Keratinocyte (primary cell): ENCODE data around the gene CILP. TPM values are rescaled to one million over a fixed set of nuclear protein-coding genes. Genes with fewer than 3 reads are reported as not detected.

Source experiments
- DNase-seq: peaks from one replicate; pipeline ENCODE4 v3.0.0-alpha.2; 2011; ENCODE audit warnings: low read depth, missing footprints, low spot score
- FAIRE-seq: peaks from 2 replicates; lab custom pipeline; 2011; peaks lifted over from hg19 to GRCh38; lab: Jason Lieb, UNC
- H2AFZ ChIP-seq: 2 replicates; pipeline ENCODE4 v1.6.0; 2012; ENCODE audit warnings: low read length, control low read depth, inconsistent platforms; ENCODE audit not compliant: control insufficient read depth
- H3K27ac ChIP-seq: 2 replicates; pipeline ENCODE4 v1.5.1; 2011; ENCODE audit warnings: low read length; ENCODE audit not compliant: control insufficient read depth, insufficient read depth
- H3K27me3 ChIP-seq: 3 replicates; pipeline ENCODE4 v1.6.0; 2011; ENCODE audit warnings: low read length; ENCODE audit not compliant: control insufficient read depth, insufficient read depth; ENCODE audit errors: extremely low read depth
- H3K36me3 ChIP-seq, 2 experiments: 2 replicates in 1 of 2; 3 replicates in 1 of 2; pipeline ENCODE4 v1.5.1; 2011; ENCODE audit warnings: low read length in 2 of 2, mild to moderate bottlenecking in 1 of 2; ENCODE audit not compliant: control insufficient read depth in 2 of 2, insufficient read depth in 2 of 2; ENCODE audit errors: extremely low read depth in 1 of 2
- H3K4me1 ChIP-seq: 3 replicates; pipeline ENCODE4 v1.5.1; 2011; ENCODE audit warnings: low read length; ENCODE audit not compliant: control insufficient read depth, insufficient read depth; ENCODE audit errors: extremely low read depth
- H3K4me2 ChIP-seq: 3 replicates; pipeline ENCODE4 v1.6.0; 2011; ENCODE audit warnings: low read depth, low read length; ENCODE audit not compliant: control insufficient read depth, insufficient read depth; ENCODE audit errors: extremely low read depth
- H3K4me3 ChIP-seq, 3 experiments: fragments of 200-600 bp in 1 of 3; sonication (generic) in 1 of 3; 2 replicates in 2 of 3; 3 replicates in 1 of 3; pipeline ENCODE4 v1.5.1; 2011 to 2016; ENCODE audit warnings: low read length in 3 of 3, mild to moderate bottlenecking in 3 of 3, control low read depth in 2 of 3, inconsistent platforms in 1 of 3, low read depth in 1 of 3, mixed read lengths in 1 of 3, mixed run types in 1 of 3, moderate library complexity in 1 of 3; ENCODE audit not compliant: control insufficient read depth in 2 of 3, insufficient read depth in 2 of 3; ENCODE audit errors: extremely low read depth in 1 of 3
- H3K79me2 ChIP-seq: 2 replicates; pipeline ENCODE4 v1.6.0; 2012; ENCODE audit warnings: low read length; ENCODE audit not compliant: control insufficient read depth, insufficient read depth
- H3K9ac ChIP-seq: 3 replicates; pipeline ENCODE4 v1.6.0; 2011; ENCODE audit warnings: low read length; ENCODE audit not compliant: control insufficient read depth, insufficient read depth; ENCODE audit errors: extremely low read depth
- H3K9me1 ChIP-seq: 3 replicates; pipeline ENCODE4 v1.6.0; 2011; ENCODE audit warnings: low read length; ENCODE audit not compliant: control insufficient read depth, insufficient read depth; ENCODE audit errors: extremely low read depth
- H3K9me3 ChIP-seq: 2 replicates; pipeline ENCODE4 v1.5.1; 2012; ENCODE audit warnings: low read depth, low read length; ENCODE audit not compliant: control insufficient read depth
- H4K20me1 ChIP-seq: 3 replicates; pipeline ENCODE4 v1.6.0; 2011; ENCODE audit warnings: low read length; ENCODE audit not compliant: control insufficient read depth, insufficient read depth; ENCODE audit errors: extremely low read depth
- EZH2 ChIP-seq: IDR thresholded peaks from one replicate; pipeline ENCODE4 v1.6.1; 2012; ENCODE audit warnings: inconsistent platforms, mild to moderate bottlenecking, low read length, moderate library complexity
- dilution Hi-C: fragments of 300-500 bp; cut with MboI; formaldehyde crosslinking; loops from one replicate; pipeline ENCODE4 v1.7.0; 2020; ENCODE audit warnings: low sequenced_read_pairs; ENCODE audit not compliant: extremely low pct_ligation_motif_present
- polyA plus RNA-seq, 5 experiments: library from polyadenylated mRNA; depleted of rRNA in 3 of 5; stranded (reverse) in 3 of 5; stranded (forward) in 1 of 5; unstranded in 1 of 5; fragments of >200 nt; gene quantifications; 1 replicate in 1 of 5; 2 replicates in 3 of 5; 3 replicates in 1 of 5; pipeline versions ENCODE4 v1.2.1 to v1.2.3, GENCODE V29; 2011 to 2012; ENCODE audit warnings: missing spikeins in 2 of 5, low read depth in 1 of 5, low replicate concordance in 1 of 5
- TF ChIP-seq, protein P1 (sequence below), 3 experiments: IDR thresholded peaks in 1 of 3; conservative IDR thresholded peaks in 1 of 3; optimal IDR thresholded peaks in 1 of 3; 2 replicates in 2 of 3; 3 replicates in 1 of 3; pipeline versions ENCODE3 to v1.5.1; 2011; ENCODE audit warnings: low read length in 3 of 3, mild to moderate bottlenecking in 3 of 3, moderate library complexity in 2 of 3, control low read depth in 1 of 3, inconsistent platforms in 1 of 3; ENCODE audit not compliant: insufficient read depth in 2 of 3; ENCODE audit errors: extremely low read depth in 1 of 3

The CILP gene
- polyA plus RNA-seq, 1 donor (not counting 4 experiments of a cell fraction or from before 2014, with no cell fraction given): not detected

DNA sequence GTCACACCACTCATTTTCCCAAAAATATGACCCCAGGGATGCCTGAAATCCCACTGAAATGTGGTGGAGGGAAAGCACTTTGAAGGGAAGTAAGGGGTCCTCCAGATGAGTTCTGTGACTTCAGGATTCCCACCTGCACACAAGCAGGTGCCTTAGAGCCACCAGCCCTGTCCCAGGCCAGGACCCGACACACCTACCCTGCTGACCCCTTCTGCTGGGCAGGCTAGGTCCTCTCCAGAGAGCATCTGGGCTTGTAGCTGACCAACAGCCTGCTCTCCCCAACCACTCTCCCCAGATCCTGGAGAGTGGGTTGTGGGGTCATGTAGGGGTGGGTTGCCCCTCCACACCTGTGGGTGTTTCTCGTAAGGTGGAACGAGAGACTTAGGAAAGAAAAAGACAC lies 14.9 kb upstream of the CILP start:
- Histone ChIP-seq H3K79me2 (no peaks in the 10 kb centered on the region), H3K36me3 (no peaks in the 10 kb centered on the region), H3K9me1 (no peaks in the 10 kb centered on the region), H3K27ac (no peak overlapping the region), H4K20me1 (no peaks in the 10 kb centered on the region), H3K9me3 (no peaks in the 10 kb centered on the region), H3K9ac (no peak overlapping the region), H3K4me1 (peaks cover 4% of the 10 kb centered on the region), H3K27me3 (no peaks in the 10 kb centered on the region), H2AFZ (no peak overlapping the region), H3K4me2 (no peak overlapping the region), H3K4me3 (no peak overlapping the region)
- no peak for TF ChIP-seq EZH2
- TF ChIP-seq, protein P1, sequence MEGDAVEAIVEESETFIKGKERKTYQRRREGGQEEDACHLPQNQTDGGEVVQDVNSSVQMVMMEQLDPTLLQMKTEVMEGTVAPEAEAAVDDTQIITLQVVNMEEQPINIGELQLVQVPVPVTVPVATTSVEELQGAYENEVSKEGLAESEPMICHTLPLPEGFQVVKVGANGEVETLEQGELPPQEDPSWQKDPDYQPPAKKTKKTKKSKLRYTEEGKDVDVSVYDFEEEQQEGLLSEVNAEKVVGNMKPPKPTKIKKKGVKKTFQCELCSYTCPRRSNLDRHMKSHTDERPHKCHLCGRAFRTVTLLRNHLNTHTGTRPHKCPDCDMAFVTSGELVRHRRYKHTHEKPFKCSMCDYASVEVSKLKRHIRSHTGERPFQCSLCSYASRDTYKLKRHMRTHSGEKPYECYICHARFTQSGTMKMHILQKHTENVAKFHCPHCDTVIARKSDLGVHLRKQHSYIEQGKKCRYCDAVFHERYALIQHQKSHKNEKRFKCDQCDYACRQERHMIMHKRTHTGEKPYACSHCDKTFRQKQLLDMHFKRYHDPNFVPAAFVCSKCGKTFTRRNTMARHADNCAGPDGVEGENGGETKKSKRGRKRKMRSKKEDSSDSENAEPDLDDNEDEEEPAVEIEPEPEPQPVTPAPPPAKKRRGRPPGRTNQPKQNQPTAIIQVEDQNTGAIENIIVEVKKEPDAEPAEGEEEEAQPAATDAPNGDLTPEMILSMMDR (optimal IDR thresholded peaks at IDR 0.05 in 1 of 3, IDR thresholded peaks at IDR 0.05 in 1 of 3, conservative IDR thresholded peaks at IDR 0.05 in 1 of 3; ENCODE audit: extremely low read depth in 1 of 3, insufficient read depth in 2 of 3, low read length in 3 of 3): no peak
- dilution Hi-C loops: no loop called here
- FAIRE-seq (no peak), DNase-seq (no peak)

DNA sequence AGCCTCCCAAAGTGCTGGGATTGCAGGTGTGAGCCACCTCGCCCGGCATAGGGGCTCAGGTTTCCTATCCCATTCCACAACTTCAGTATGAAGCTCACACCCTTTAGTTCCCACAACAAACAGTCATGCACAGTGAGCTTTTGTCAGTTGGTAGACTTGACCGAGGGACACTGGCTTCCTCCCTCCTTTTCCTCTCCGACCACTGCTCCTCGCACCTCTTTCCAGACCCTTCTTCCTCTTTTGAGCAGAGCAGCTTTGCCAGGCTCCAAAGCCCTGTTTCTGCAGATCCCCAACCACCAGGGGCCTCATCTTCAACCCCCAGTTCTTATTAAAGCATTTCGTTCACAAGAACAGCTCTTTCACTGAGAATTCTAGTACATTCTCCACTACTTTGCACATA lies 12.7 kb upstream of the CILP start:
- Histone ChIP-seq H3K4me2 (no peak overlapping the region), H3K27me3 (no peaks in the 10 kb centered on the region), H3K27ac (no peak overlapping the region), H2AFZ (no peak overlapping the region), H3K9me1 (no peaks in the 10 kb centered on the region), H3K36me3 (no peaks in the 10 kb centered on the region), H3K4me3 (no peak overlapping the region), H3K4me1 (peaks cover 4% of the 10 kb centered on the region), H4K20me1 (no peaks in the 10 kb centered on the region), H3K9ac (no peak overlapping the region), H3K9me3 (no peaks in the 10 kb centered on the region), H3K79me2 (no peaks in the 10 kb centered on the region)
- DNase-seq (no peak), FAIRE-seq (no peak)
- dilution Hi-C loops: no loop called here
- no peak for TF ChIP-seq EZH2
- TF ChIP-seq, protein P1 (optimal IDR thresholded peaks at IDR 0.05 in 1 of 3, IDR thresholded peaks at IDR 0.05 in 1 of 3, conservative IDR thresholded peaks at IDR 0.05 in 1 of 3; ENCODE audit: extremely low read depth in 1 of 3, insufficient read depth in 2 of 3, low read length in 3 of 3): no peak
